Astrocyte (in vitro differentiated cells and primary cell): ENCODE measurements around the gene VRTN. TPM values are rescaled to one million over a fixed set of nuclear protein-coding genes. Genes with fewer than 3 reads are reported as not detected.

Experiments
- DNase-seq: peaks from one replicate; pipeline ENCODE4 v3.0.0-alpha.2; 2010; ENCODE audit warnings: low read depth
- FAIRE-seq: peaks from 2 replicates; lab custom pipeline; 2011; peaks lifted over from hg19 to GRCh38; lab: Jason Lieb, UNC
- H2AFZ ChIP-seq: 2 replicates; pipeline ENCODE4 v1.6.0; 2012; ENCODE audit warnings: low read depth, low read length, inconsistent platforms
- H3K27ac ChIP-seq: 2 replicates; pipeline ENCODE4 v1.5.1; 2011; ENCODE audit warnings: low read depth, low read length, inconsistent platforms
- H3K27me3 ChIP-seq: 2 replicates; pipeline ENCODE4 v1.6.0; 2011; ENCODE audit warnings: low read length, inconsistent platforms; ENCODE audit not compliant: insufficient read depth
- H3K36me3 ChIP-seq: 2 replicates; pipeline ENCODE4 v1.5.1; 2011; ENCODE audit warnings: low read length, inconsistent platforms; ENCODE audit not compliant: insufficient read depth
- H3K4me1 ChIP-seq: 2 replicates; pipeline ENCODE4 v1.5.1; 2011; ENCODE audit warnings: low read length, inconsistent platforms; ENCODE audit not compliant: insufficient read depth
- H3K4me2 ChIP-seq: 2 replicates; pipeline ENCODE4 v1.6.0; 2012; ENCODE audit warnings: low read length, inconsistent platforms
- H3K4me3 ChIP-seq: 2 replicates; pipeline ENCODE4 v1.5.1; 2011; ENCODE audit warnings: low read depth, mild to moderate bottlenecking, low read length, inconsistent platforms; ENCODE audit not compliant: insufficient read depth
- H3K79me2 ChIP-seq: 2 replicates; pipeline ENCODE4 v1.6.0; 2012; ENCODE audit warnings: mild to moderate bottlenecking, low read length, inconsistent platforms; ENCODE audit not compliant: insufficient read depth
- H3K9ac ChIP-seq: 2 replicates; pipeline ENCODE4 v1.6.0; 2012; ENCODE audit warnings: mild to moderate bottlenecking, low read length, inconsistent platforms
- H3K9me3 ChIP-seq: 2 replicates; pipeline ENCODE4 v1.5.1; 2012; ENCODE audit warnings: low read depth, mild to moderate bottlenecking, low read length, inconsistent platforms; ENCODE audit not compliant: insufficient read depth
- H4K20me1 ChIP-seq: 2 replicates; pipeline ENCODE4 v1.6.0; 2012; ENCODE audit warnings: low read length, inconsistent platforms; ENCODE audit not compliant: insufficient read depth
- H3K27ac Mint-ChIP-seq: one replicate; pipeline ENCODE4 v1.8.0; 2021; ENCODE audit warnings: mild to moderate bottlenecking, mixed read lengths; ENCODE audit not compliant: unreplicated experiment
- H3K27me3 Mint-ChIP-seq: one replicate; pipeline ENCODE4 v1.8.0; 2021; ENCODE audit warnings: low read depth, mixed read lengths; ENCODE audit not compliant: unreplicated experiment
- H3K36me3 Mint-ChIP-seq: one replicate; pipeline ENCODE4 v1.8.0; 2021; ENCODE audit warnings: low read depth, mixed read lengths; ENCODE audit not compliant: unreplicated experiment
- H3K4me1 Mint-ChIP-seq: one replicate; pipeline ENCODE4 v1.8.0; 2021; ENCODE audit warnings: low read depth, mixed read lengths; ENCODE audit not compliant: unreplicated experiment
- H3K4me3 Mint-ChIP-seq: one replicate; pipeline ENCODE4 v1.8.0; 2021; ENCODE audit warnings: mild to moderate bottlenecking, moderate library complexity, mixed read lengths; ENCODE audit not compliant: unreplicated experiment
- H3K9me3 Mint-ChIP-seq: one replicate; pipeline ENCODE4 v1.8.0; 2021; ENCODE audit warnings: mild to moderate bottlenecking, mixed read lengths; ENCODE audit not compliant: unreplicated experiment
- CTCF ChIP-seq: IDR thresholded peaks from 2 replicates; pipeline ENCODE4 v1.5.1; 2011; ENCODE audit warnings: low read depth, mild to moderate bottlenecking, inconsistent platforms, low read length, moderate library complexity; ENCODE audit not compliant: insufficient read depth
- EZH2 ChIP-seq: IDR thresholded peaks from 2 replicates; pipeline ENCODE4 v1.6.1; 2012; ENCODE audit warnings: mild to moderate bottlenecking, low read length, inconsistent platforms; ENCODE audit not compliant: insufficient read depth
- total RNA-seq: library from RNA; stranded (reverse); gene quantifications from 2 replicates; pipeline ENCODE4 v1.2.1, GENCODE V29; 2021

VRTN gene
- total RNA-seq, 1 donor from 2014 or later = 0.16 TPM

GRCh38 chr14:74391479-74391878 lies 43.2 kb downstream of the VRTN start:
- no peak overlapping the region for H3K27ac ChIP-seq
- H3K4me1 Mint-ChIP-seq = peaks cover 7% of the 10 kb centered on the region
- H3K27me3 Mint-ChIP-seq = peaks cover 21% of the 10 kb centered on the region
- no peak overlapping the region for H3K9ac ChIP-seq
- TF ChIP-seq EZH2 = no peak
- TF ChIP-seq CTCF = no peak
- H3K27me3 ChIP-seq = peaks cover 23% of the 10 kb centered on the region
- H3K9me3 Mint-ChIP-seq = no peaks in the 10 kb centered on the region
- H3K27ac Mint-ChIP-seq = no peak overlapping the region
- H3K4me3 ChIP-seq = no peak overlapping the region
- H3K4me2 ChIP-seq = no peak overlapping the region
- no peaks in the 10 kb centered on the region for H3K4me1 ChIP-seq
- DNase-seq (no peak), FAIRE-seq (no peak)
- H2AFZ ChIP-seq = no peak overlapping the region
- no peaks in the 10 kb centered on the region for H4K20me1 ChIP-seq
- H3K9me3 ChIP-seq = no peaks in the 10 kb centered on the region
- peaks cover 4% of the 10 kb centered on the region for H3K36me3 Mint-ChIP-seq
- H3K79me2 ChIP-seq = no peaks in the 10 kb centered on the region
- H3K36me3 ChIP-seq = no peaks in the 10 kb centered on the region
- no peak overlapping the region for H3K4me3 Mint-ChIP-seq

GRCh38 chr14:74392616-74393570 lies 44.6 kb downstream of the VRTN start:
- Mint-ChIP-seq H3K36me3 (peaks cover 4% of the 10 kb centered on the region), H3K27ac (no peak overlapping the region), H3K4me3 (no peak overlapping the region), H3K4me1 (peaks cover 7% of the 10 kb centered on the region), H3K9me3 (no peaks in the 10 kb centered on the region), H3K27me3 (peaks cover 33% of the 10 kb centered on the region)
- H3K4me1 ChIP-seq = no peaks in the 10 kb centered on the region
- H3K4me3 ChIP-seq = no peak overlapping the region
- H3K36me3 ChIP-seq = no peaks in the 10 kb centered on the region
- no peak overlapping the region for H3K9ac ChIP-seq
- no peak overlapping the region for H3K4me2 ChIP-seq
- DNase-seq (no peak), FAIRE-seq (no peak)
- H3K27ac ChIP-seq = no peak overlapping the region
- H3K9me3 ChIP-seq = no peaks in the 10 kb centered on the region
- peaks cover 25% of the 10 kb centered on the region for H3K27me3 ChIP-seq
- TF ChIP-seq CTCF = no peak
- TF ChIP-seq EZH2 = no peak
- H3K79me2 ChIP-seq = no peaks in the 10 kb centered on the region
- H2AFZ ChIP-seq = no peak overlapping the region
- no peaks in the 10 kb centered on the region for H4K20me1 ChIP-seq

- Mint-ChIP-seq H3K27me3 (peaks cover 42% of the 10 kb centered on the region), H3K4me3 (peak overlapping the region; percentile 31), H3K27ac (no peak overlapping the region), H3K9me3 (no peaks in the 10 kb centered on the region), H3K36me3 (peaks cover 4% of the 10 kb centered on the region), H3K4me1 (peaks cover 8% of the 10 kb centered on the region)
- no peak overlapping the region for H2AFZ ChIP-seq
- H3K9me3 ChIP-seq = no peaks in the 10 kb centered on the region
- H3K4me1 ChIP-seq = no peaks in the 10 kb centered on the region
- H3K27ac ChIP-seq = no peak overlapping the region
- H3K36me3 ChIP-seq = no peaks in the 10 kb centered on the region
- H4K20me1 ChIP-seq = no peaks in the 10 kb centered on the region
- H3K9ac ChIP-seq = no peak overlapping the region
- H3K79me2 ChIP-seq = no peaks in the 10 kb centered on the region
- TF ChIP-seq EZH2 = no peak
- no peak for DNase-seq
- no peak overlapping the region for H3K4me2 ChIP-seq
- H3K27me3 ChIP-seq = peaks cover 34% of the 10 kb centered on the region
- FAIRE-seq = no peak
- no peak overlapping the region for H3K4me3 ChIP-seq
Measured at GRCh38 chr14:74394549-74394948, 46.3 kb downstream of the VRTN start.
